Left forelimb (tissue), 1 donor: ENCODE measurements around the gene DEPP1.
A peak's percentile ranks its signal among the peaks of the same experiment; 100 is the strongest.
"Not testable (repeated sequence)": the region's sequence is repeated elsewhere in the genome, so short reads cannot be mapped to it uniquely, and the experiment has no call there.

Experiments used
- DNase-seq: peaks from one replicate; pipeline ENCODE4 v3.0.0-alpha.2; 2018; ENCODE audit warnings: low spot score

Gene DEPP1

DNA sequence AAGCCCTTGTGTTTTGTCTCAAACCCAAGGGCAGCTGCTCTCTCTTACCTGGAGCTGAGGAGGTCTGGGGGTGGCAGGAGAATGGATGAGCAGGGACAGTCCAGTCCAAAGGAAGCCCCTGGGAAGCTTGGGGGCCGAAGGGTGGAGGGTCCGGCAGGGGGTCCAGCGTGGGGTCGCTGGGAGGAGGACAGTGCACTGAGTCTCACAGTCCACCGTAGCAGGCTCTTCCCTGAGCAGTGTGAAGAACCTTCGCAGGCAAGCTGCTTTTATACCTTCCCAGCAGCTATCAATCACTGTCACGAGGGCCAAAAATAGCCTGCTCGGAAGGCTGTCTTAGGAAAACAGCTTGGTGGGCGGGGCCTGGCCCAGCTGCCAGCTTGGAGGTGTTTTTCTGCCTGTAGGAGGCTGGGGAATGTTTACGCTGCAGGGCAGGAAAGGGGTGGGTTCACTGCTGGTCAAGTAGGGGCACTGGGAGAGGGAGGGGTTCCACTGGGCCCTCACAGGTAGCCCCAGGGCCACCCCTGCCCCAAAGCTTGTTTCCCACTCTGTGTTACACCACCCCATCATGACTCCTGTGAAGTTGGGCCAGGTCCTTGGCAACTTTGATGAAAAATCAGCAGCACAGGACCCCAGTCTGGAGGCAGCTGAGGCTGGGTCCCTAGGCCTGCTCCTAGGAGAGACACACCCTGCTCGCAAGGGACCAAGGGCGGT is at the start of gene DEPP1:
DEPP1 (minus strand) TSS at position 240 of the 711 bp plus-strand sequence. CDS start 779 bp downstream, outside the sequence.
- peak; percentile 84 for DNase-seq

DNA sequence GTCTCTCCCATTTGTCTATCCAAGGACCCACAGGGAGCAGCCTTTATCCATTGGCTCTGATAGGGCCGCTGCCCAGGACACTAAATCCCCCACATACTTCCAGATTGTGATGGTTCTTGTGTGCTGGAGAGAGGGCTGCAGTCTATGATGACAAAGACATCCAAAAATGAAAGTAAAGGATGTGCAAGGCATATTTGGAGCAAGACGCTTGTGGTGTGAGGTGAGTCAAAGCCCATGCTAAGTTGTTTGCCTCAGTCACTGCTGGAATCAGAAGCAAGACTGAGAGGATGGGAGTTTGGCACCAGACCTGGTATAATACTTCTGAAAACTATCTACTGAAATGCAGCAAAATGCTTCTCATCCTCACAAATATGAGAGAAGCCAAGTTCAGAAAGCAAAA is 44.8 kb upstream of the DEPP1 start:
- no peak for DNase-seq

DNA sequence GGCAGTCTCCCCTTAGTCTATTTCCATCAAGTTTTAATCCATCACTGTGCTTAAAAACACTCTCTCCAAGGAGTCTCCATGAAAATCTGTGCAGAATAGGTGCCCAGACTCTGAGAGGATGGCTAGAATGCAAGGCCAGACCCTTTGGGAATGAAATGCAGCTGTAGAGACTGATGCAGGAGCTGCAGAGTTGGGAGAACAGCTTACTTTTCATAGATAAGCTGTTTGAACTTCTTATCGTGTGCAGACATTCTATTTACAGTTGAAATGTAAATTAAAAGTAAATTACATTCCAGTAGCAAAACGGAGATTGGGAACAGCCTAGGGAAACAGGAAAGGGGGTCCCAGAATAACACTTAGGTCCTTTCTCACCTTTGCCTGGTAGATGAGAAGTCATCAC is 37.0 kb upstream of the DEPP1 start:
- no peak for DNase-seq

DNA sequence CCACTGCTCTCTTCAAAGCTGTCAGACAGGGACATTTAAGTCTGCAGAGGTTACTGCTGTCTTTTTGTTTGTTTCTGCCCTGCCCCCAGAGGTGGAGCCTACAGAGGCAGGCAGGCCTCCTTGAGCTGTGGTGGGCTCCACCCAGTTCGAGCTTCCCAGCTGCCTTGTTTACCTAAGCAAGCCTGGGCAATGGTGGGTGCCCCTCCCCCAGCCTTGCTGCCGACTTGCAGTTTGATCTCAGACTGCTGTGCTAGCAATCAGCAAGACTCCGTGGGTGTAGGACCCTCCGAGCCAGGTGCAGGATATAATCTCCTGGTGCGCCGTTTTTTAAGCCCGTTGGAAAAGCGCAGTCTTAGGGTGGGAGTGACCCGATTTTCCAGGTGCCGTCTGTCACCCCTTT is 35.9 kb upstream of the DEPP1 start:
- DNase-seq: not testable (repeated sequence)

DNA sequence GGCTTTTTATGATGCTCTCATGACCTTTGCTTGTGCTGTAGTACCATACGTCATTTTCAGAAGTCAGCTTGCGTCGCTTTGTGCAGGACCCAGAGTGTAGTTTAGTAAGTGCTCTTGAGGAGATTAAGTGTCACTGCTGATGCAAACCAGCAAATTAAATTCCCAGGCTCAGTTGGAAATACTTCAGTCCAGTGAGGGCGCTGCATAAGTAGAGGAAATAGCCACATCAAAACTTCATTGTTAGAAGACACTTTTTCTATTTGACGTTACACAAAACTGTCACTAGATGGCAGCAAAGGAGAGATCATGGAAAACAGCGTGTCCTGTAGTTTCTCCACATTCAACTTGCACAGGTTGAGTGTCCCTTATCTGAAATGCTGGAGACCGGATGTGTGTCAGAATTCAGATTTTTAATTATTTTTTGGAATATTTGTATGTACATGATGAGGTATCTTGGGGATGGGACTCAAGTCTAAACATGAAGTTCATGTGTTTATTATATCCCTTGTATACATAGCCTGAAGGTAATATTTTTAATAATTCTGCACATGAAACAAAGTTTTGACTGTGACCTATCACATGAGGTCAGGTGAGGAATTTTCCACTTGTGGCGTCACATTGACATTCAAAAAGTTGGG is 30.0 kb upstream of the DEPP1 start:
- no peak for DNase-seq

DNA sequence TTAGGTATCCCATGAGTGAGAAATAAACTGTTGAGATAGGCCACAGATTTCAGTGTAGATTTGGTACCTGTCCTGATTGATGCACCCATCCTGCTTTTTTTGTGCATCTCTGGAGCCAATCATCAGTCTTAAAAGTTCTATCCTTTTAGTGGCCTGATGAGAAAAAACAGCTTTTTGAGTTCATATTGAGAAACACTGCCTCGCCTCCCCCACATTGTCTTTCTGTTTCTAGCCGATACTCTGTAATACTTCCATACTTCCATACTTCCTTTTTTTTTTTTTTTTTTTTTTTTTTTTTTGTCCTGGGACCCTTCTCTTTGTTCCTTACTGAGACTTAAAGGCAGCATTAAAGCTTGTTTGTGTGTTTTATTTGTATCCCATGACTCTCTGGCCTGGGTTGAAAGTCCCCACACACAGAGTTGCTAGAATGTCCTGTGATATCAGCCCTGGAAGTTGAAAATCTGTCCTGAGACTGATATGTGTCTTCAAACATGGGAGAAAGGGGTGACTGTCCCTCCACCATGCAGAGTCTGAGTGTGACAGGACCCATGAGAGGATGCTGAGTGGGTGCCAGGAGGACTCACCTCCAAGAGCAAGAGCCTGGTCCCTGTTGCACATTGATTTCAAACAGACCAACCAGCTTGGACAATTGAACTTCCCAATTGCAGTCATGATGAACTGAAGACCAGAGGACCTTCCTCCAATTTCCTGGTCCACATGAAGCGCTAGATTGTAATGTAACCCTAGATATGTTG is 27.8 kb upstream of the DEPP1 start:
- no peak for DNase-seq

DNA sequence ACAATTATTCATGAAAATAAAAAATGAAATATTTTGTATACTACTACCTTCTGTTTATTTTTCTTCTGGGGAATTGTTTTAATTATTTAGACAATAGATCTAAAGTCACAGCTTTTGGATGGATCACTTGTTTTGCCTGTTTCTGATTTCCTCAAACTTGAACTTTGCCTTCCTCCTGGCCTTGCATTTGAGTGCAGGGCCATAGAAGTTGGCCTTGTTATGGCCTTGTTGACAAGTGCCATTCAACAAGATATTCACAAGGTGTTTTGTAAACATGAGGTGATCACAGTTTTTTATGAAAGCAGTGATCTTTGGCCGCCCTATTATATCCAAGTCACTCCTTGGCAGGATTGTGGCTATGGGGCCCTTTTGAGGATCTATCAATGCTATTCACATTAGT is 26.7 kb upstream of the DEPP1 start:
- DNase-seq: no peak

DNA sequence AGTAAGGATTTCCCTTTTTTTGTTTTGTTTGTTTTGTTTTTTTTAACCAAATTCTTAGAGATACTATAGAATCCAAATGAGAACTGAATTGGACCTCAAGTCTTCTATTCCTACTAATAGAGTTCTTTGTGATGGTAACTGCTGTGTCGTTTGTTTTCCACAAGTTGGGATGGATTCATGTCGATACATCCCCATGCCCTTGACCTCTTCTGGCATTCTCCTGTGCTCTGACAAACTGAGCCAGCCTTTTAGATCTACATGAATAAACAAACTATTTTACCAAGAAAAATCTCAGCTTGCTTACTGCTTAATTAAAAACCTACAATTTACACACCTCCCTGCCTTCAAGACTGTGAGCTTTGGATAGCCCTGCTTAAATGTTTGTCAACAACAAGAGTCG is 26.1 kb upstream of the DEPP1 start:
- no peak for DNase-seq

GRCh38 chr10:45003432-45004000 is 24.9 kb upstream of the DEPP1 start:
- DNase-seq: no peak

GRCh38 chr10:45001381-45002148 is 23.0 kb upstream of the DEPP1 start:
- no peak for DNase-seq

- DNase-seq: peak; percentile 89
Observed at GRCh38 chr10:45000752-45001380, 22.3 kb upstream of the DEPP1 start, which contains the start of gene ZNF22. ZNF22 (plus strand) TSS chr10:45000923; CDS start chr10:45003369, 2,446 bp downstream.

DNA sequence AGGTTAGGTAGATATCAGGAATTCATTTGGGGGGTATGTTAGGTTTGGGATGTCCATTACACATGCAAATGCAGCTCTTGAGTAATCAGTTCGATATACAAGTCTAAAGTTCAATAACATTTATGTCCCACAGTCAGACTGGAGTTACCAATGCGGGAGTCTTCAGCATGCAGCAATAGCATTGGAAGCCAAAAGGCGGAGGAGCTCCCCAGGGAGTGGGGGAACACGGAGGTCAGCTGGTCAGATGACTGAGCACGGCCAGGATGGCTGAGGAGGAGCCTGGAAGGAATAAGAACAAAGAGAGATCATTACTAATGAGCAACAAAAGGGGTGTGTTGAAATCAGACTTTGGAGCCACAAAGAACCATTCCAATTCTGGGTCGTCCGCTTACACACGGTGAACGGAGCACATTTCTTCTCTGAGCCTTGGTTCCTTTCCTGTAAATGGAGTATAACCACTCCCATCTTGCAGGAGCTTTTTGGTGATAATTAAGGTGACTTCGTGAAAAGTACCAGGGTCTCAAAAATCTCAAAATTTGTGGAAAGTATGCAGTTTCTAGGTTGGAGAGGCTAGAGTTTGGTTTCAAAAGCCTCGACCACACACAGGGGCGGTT is 21.6 kb upstream of the DEPP1 start:
- DNase-seq: no peak

GRCh38 chr10:44998146-44998631 is 19.6 kb upstream of the DEPP1 start:
- DNase-seq: no peak

DNA sequence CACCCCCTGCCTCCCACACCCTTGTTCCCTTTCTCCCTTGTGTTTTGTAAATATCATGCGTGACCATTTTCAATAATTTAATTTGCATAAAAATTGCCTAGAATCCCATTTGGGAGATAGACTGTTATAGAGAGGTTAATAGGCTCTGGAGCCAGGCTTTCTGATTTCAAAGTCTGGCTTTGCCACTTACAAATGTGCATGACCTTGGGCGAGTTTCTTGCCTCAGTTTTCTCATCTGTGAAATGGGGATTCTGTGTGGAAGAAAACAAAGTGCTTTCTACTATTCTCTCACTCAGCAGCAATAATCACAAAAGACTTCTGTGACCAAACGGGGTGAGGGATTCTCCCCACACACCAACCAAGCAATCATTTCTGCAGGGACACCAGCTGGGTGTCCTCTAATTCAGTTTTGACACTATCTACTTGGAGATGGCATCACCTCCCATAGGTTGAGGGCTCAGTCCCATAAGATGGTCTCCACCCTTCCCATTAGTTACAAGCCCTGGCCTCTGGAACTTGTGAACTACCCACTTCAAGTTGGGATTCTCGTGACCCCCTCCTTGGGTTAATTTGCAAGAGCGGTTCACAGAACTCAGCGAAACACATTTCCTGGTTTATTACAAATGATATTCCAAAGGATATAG is 18.6 kb upstream of the DEPP1 start:
- no peak for DNase-seq

DNA sequence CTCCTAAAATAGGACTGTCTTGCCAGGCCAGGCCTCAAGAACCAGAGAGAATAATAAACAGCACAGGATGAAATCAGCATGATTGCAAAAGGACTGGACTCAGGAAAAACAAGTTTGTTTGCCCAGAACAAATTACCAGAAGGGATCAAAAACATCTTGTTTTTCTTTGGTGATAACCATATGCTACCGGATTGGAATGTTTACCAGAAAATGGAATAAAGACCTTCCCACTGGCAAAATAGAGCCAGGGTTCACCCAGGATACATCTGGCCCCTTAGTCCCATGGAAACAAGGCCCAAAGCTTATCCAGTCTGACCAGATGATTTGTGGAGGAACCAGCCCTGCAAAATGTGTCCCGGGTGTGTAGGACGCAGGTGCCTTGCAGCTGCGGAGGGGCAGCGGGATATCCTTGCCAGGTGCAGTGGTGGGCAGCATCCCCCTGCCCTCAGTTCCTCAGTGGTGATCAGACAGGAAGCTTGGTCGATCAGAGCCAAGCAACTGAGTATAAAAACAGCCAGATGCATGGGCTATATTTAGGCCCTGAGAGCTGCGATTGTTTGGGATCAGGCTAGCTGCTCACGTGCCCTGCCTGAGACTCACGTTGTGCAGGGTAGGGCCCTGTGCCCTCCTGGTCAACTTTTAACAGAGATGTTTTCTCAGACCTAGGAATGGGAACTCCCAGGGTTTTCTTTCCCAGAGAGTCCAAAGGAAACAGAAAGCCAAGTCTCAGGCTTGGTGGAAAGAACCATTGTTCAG is 17.5 kb upstream of the DEPP1 start:
- DNase-seq: no peak

- no peak for DNase-seq
Observed at GRCh38 chr10:44995581-44995913, 16.9 kb upstream of the DEPP1 start.

- no peak for DNase-seq
Observed at GRCh38 chr10:44994752-44995530, 16.3 kb upstream of the DEPP1 start.

DNA sequence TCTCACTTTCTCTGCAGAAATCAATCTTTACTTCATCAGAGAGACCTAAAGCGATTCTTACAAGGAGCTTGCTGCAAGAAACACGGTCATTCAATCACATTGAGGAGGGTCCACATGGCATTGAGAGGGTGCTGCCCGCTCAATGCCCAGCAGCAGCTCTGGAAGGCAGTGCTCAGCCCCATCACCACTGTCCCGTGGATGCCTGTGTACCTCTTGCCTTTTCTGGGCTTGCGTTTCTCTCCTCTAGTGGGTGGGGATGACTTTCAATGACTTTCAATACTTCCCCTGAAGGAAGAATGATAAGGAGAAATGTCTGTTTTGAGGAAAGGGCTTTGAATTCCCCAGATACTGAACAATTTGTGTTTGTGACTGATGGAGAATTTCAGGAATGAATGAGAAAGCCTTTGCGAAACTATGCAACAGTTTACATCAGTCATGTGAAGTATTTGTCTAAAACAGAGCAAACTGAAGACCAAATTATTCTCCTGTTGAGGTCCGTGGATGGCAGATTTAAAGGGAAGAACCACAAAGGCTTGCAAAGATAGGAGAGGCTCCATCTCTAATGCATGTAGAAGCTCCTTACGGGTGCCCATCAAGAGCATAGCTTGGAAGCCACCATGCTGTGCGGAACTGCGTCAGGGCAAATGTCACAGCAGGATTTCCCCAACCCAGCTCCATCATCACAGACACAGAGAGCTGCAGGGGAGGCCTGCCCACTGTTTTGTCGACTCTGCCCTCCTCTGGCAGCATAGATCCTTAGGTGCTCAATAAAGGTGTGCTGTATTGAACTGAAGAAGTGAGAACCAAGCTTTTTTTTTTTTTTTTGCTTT is 15.5 kb upstream of the DEPP1 start:
- DNase-seq: no peak
